Measurements from ENCODE around the gene COL21A1.

DNA sequence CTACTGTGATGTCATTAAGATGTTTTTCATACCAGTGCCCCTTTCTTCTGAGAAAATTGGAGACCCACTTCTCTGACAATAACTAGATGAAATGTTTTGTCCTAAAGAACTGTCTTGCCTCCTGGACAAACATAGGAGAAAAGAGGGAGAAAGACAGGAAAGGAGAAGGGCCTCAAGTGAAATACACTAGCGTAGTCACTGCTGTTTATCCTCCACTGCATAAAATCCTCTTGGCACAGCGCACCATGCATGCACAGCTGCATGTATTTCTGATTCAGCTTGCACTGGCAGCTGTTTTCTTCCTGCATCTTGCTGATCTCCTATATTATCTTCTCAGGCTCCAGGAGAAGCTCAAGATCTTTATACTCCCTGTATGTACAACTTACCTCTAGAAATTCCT is 214.0 kb downstream of the COL21A1 start:
- TF ChIP-seq, protein P1, sequence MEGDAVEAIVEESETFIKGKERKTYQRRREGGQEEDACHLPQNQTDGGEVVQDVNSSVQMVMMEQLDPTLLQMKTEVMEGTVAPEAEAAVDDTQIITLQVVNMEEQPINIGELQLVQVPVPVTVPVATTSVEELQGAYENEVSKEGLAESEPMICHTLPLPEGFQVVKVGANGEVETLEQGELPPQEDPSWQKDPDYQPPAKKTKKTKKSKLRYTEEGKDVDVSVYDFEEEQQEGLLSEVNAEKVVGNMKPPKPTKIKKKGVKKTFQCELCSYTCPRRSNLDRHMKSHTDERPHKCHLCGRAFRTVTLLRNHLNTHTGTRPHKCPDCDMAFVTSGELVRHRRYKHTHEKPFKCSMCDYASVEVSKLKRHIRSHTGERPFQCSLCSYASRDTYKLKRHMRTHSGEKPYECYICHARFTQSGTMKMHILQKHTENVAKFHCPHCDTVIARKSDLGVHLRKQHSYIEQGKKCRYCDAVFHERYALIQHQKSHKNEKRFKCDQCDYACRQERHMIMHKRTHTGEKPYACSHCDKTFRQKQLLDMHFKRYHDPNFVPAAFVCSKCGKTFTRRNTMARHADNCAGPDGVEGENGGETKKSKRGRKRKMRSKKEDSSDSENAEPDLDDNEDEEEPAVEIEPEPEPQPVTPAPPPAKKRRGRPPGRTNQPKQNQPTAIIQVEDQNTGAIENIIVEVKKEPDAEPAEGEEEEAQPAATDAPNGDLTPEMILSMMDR (conservative IDR thresholded peaks at IDR 0.05; ENCODE audit: low read length) = no peak
- no peak for TF ChIP-seq EZH2phosphoT487 (IDR thresholded peaks at IDR 0.05; ENCODE audit: borderline replicate concordance, low read depth, low read length)
